Measurements from ENCODE around the gene IL3RA.
"Not testable (repeated sequence)": the region's sequence is repeated elsewhere in the genome, so short reads cannot be mapped to it uniquely, and the experiment has no call there.

The IL3RA gene

DNA sequence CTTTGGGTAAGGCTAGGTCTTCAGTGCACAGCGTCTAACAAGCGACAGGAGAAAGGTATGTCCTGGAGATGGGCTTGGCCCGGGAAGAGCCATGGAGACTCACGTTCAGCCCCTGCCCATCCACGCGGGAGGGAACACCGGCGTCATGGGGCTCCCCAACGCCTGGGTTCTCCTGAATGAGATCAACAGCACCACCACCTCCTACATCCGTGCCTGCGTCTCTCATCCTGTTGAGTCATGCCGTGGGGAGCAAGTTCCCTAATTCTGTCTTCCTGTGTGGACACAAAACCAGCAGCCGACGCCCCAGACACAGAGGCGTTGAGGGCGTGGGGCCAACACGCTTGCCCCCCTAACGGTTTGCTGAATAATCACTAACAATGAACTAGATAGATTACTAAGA is 20.1 kb upstream of the IL3RA start:
- DNase-seq (ENCODE audit: low read depth), result no peak
- no peak overlapping the region for H3K4me3 ChIP-seq (ENCODE audit: low read depth, low read length)
- TF ChIP-seq, protein P1, sequence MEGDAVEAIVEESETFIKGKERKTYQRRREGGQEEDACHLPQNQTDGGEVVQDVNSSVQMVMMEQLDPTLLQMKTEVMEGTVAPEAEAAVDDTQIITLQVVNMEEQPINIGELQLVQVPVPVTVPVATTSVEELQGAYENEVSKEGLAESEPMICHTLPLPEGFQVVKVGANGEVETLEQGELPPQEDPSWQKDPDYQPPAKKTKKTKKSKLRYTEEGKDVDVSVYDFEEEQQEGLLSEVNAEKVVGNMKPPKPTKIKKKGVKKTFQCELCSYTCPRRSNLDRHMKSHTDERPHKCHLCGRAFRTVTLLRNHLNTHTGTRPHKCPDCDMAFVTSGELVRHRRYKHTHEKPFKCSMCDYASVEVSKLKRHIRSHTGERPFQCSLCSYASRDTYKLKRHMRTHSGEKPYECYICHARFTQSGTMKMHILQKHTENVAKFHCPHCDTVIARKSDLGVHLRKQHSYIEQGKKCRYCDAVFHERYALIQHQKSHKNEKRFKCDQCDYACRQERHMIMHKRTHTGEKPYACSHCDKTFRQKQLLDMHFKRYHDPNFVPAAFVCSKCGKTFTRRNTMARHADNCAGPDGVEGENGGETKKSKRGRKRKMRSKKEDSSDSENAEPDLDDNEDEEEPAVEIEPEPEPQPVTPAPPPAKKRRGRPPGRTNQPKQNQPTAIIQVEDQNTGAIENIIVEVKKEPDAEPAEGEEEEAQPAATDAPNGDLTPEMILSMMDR (conservative IDR thresholded peaks at IDR 0.05; ENCODE audit: low read depth, low read length), result no peak

DNA sequence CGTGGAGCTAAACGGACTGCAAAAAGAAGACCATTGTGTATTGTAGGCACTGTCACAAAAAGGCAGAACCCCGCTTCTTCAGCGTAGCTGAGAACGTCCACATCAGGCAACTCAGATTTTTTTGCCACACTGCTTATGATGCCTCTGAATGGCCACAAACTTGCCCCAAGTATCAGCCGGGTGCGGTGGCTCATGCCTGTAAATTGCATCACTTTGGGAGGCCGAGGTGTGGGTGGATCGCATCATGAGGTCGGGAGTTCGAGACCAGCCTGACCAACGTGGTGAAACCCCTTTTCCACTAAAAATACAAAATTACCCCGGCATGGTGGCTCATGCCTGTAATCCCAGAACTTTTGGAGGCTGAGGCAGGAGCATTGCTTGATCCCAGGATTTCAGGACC is 14.9 kb upstream of the IL3RA start:
- H3K4me3 ChIP-seq (ENCODE audit: low read depth, low read length), result no peak overlapping the region
- DNase-seq (ENCODE audit: low read depth), result no peak
- TF ChIP-seq, protein P1 (conservative IDR thresholded peaks at IDR 0.05; ENCODE audit: low read depth, low read length), result no peak

- DNase-seq (ENCODE audit: low read depth), result no peak
- H3K4me3 ChIP-seq (ENCODE audit: low read depth, low read length), result no peak overlapping the region
- TF ChIP-seq, protein P1 (conservative IDR thresholded peaks at IDR 0.05; ENCODE audit: low read depth, low read length), result no peak
Measured at GRCh38 chrX:1322393-1322792, 14.2 kb upstream of the IL3RA start.

GRCh38 chrX:1323315-1323714 is 13.3 kb upstream of the IL3RA start:
- peak; percentile 22 for DNase-seq (ENCODE audit: low read depth)
- TF ChIP-seq, protein P1 (conservative IDR thresholded peaks at IDR 0.05; ENCODE audit: low read depth, low read length), result peak; percentile 31
- no peak overlapping the region for H3K4me3 ChIP-seq (ENCODE audit: low read depth, low read length)

- no peak for DNase-seq (ENCODE audit: low read depth)
- TF ChIP-seq, protein P1 (conservative IDR thresholded peaks at IDR 0.05; ENCODE audit: low read depth, low read length), result no peak
- no peak overlapping the region for H3K4me3 ChIP-seq (ENCODE audit: low read depth, low read length)
Measured at GRCh38 chrX:1325515-1326116, 11.0 kb upstream of the IL3RA start.

DNA sequence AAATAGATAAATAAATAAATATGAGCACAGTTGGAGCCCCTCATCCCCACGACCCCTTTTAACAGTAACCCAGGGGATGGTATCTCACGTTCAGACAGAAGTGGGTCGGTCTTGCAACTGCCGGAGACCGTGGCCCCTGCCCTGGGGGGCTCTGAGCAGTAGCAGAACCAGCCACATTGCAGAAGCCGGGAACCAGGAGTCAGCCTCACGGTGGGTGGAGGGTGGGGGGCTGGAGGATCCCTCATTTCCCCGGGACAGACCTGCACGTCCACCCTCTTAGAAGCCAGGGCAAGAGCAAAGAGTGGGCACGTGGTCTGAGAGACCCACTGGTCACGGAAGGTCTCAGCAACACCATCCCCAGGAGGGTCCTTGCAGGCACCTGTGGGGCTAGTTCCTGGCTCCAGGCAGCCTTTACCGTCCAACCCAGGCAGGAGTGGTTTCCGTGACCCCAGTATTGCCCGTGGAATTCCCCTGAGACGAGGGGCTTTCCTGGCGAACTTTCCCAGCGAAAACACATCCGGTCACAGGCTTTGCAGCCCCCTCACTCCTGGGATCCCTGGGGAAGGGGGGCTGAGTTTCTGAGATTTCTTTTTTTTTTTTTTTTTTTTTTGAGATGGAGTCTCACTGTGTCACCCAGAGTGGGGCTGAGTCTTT is 8.8 kb upstream of the IL3RA start:
- TF ChIP-seq, protein P1 (conservative IDR thresholded peaks at IDR 0.05; ENCODE audit: low read depth, low read length), result no peak
- no peak for DNase-seq (ENCODE audit: low read depth)
- no peak overlapping the region for H3K4me3 ChIP-seq (ENCODE audit: low read depth, low read length)

DNA sequence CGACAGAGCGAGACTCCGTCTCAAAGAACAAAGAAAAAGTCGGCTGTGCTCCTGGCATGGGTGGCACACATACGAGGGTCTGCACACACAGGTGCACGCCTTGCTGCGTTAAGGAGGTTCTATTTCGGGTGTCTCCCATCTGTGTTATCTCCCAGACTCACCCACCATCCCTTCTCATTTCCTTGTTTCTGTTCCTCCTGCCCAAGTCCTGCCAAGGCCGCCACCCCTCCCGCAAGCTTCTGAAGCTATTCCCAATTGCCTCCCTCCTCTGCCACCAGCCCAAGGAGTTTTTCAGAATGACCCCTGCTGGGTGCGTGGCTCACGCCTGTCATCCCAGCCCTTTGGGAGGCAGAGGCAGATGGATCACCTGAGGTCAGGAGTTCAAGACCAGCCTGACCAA is 6.0 kb upstream of the IL3RA start:
- no peak overlapping the region for H3K4me3 ChIP-seq (ENCODE audit: low read depth, low read length)
- DNase-seq (ENCODE audit: low read depth), result no peak
- TF ChIP-seq, protein P1 (conservative IDR thresholded peaks at IDR 0.05; ENCODE audit: low read depth, low read length), result no peak

DNA sequence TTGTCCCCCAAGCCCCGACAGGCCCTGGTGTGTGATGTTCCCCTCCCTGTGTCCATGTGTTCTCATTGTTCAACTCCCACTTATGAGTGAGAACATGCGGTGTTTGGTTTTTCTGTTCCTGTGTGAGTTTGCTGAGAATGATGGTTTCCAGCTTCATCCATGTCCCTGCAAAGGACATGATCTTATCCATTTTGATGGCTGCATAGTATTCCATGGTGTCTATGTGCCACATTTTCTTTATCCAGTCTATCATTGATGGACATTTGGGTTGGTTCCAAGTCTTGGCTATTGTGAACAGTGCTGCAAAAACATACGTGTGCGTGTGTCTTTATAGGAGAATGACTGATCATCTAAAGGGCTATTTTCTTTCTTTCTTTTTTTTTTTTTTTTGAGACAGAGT is 4.2 kb upstream of the IL3RA start:
- not testable (repeated sequence) for H3K4me3 ChIP-seq (ENCODE audit: low read depth, low read length); DNase-seq (ENCODE audit: low read depth)
